Transverse colon (tissue), 4 donors: ENCODE data around the gene WDR72. TPM values are rescaled to one million over a fixed set of nuclear protein-coding genes. Genes with fewer than 3 reads are reported as not detected.

Source experiments
- DNase-seq: peaks from one replicate; pipeline ENCODE4 v3.0.0-alpha.2; 2019
- H3K27ac ChIP-seq, 4 donors: fragments of 200-600 bp; sonication (generic); 2 replicates each; pipeline ENCODE4 v1.5.1; 2016 to 2018; ENCODE audit warnings: inconsistent platforms in 4 of 4
- H3K27me3 ChIP-seq: fragments of 200-600 bp; sonication (generic); 2 replicates; pipeline ENCODE4 v1.5.1; 2017; ENCODE audit warnings: inconsistent platforms
- H3K36me3 ChIP-seq, 4 donors: fragments of 200-600 bp; sonication (generic); 2 replicates each; pipeline ENCODE4 v1.5.1; 2017 to 2019; ENCODE audit warnings: inconsistent platforms in 4 of 4
- H3K4me1 ChIP-seq, 4 donors: fragments of 200-600 bp; sonication (generic); 2 replicates each; pipeline ENCODE4 v1.5.1; 2017 to 2020; ENCODE audit warnings: inconsistent platforms in 4 of 4
- H3K4me3 ChIP-seq, 4 donors: fragments of 200-600 bp; sonication (generic); 1 replicate in 1 of 4; 2 replicates in 3 of 4; pipeline versions ENCODE4 v1.5.1 to v1.6.1; 2017 to 2019; ENCODE audit warnings: inconsistent platforms in 4 of 4
- H3K9me3 ChIP-seq, 2 donors: fragments of 200-600 bp; sonication (generic); 2 replicates each; pipeline ENCODE4 v1.5.1; 2017 to 2019; ENCODE audit warnings: inconsistent platforms in 2 of 2
- CTCF ChIP-seq, 5 experiments: fragments of 200-600 bp in 3 of 5; fragments of 450-650 bp in 2 of 5; sonication (generic) in 3 of 5; IDR thresholded peaks; 1 replicate in 2 of 5; 2 replicates in 3 of 5; pipeline ENCODE4 v1.5.1; 2016 to 2017; ENCODE audit warnings: antibody characterized with exemption in 5 of 5, inconsistent platforms in 3 of 5, mild to moderate bottlenecking in 2 of 5, moderate library complexity in 1 of 5
- EP300 ChIP-seq: sonication (generic); formaldehyde crosslinking; IDR thresholded peaks from one replicate; pipeline ENCODE4 v1.6.1; 2017; ENCODE audit warnings: antibody characterized with exemption, low read depth
- POLR2A ChIP-seq: fragments of 450-650 bp; IDR thresholded peaks from one replicate; pipeline ENCODE4 v1.6.1; 2016; ENCODE audit warnings: antibody characterized with exemption, mild to moderate bottlenecking, moderate library complexity
- POLR2AphosphoS5 ChIP-seq, 3 donors: sonication (generic); formaldehyde crosslinking; IDR thresholded peaks; one replicate each; pipeline ENCODE4 v1.6.1; 2016; ENCODE audit warnings: antibody characterized with exemption in 3 of 3
- WGBS, 2 donors: methylation state at CpG; one replicate each; pipeline ENCODE4 v1.1.5; 2018; ENCODE audit warnings: low coverage in 1 of 2; 5-methylcytosine and 5-hydroxymethylcytosine counted together
- in situ Hi-C, 4 donors: fragments of 200-750 bp; cut with MboI; loops; one replicate each; pipeline versions ENCODE4 v1.15.0 to v1.15.1; 2017; ENCODE audit warnings: low sequenced_read_pairs in 3 of 4, low pct_ligation_motif_present in 1 of 4, low pct_unique_long_range_greater_than_20kb in 1 of 4
- intact Hi-C: fragments of 100-400 bp; cut with DNase I; formaldehyde crosslinking; loops from one replicate; pipeline ENCODE4 v1.15.1; 2023; ENCODE audit warnings: low total_unique reads
- total RNA-seq, 4 donors: library from RNA; depleted of rRNA; stranded (reverse); fragments of >200 nt; gene quantifications; one replicate each; pipeline ENCODE4 v1.1.0, GENCODE V29; 2016

Gene WDR72
- total RNA-seq, 4 donors from 2014 or later: 0.14 to 0.16 TPM; not detected in 2

- WGBS, 2 donors: 55 to 62% methylated on average over 3 to 5 of the region's 5 CpGs
- H3K27me3 ChIP-seq: no peaks in the 10 kb centered on the region
- H3K4me1 ChIP-seq: no peaks in the 10 kb centered on the region
- H3K36me3 ChIP-seq: no peaks in the 10 kb centered on the region
- no peaks in the 10 kb centered on the region for H3K9me3 ChIP-seq
- intact Hi-C loops: no loop called here
- DNase-seq: no peak
- no peak overlapping the region for H3K27ac ChIP-seq
- no peak overlapping the region for H3K4me3 ChIP-seq
- in situ Hi-C loops: no loop called here
- no peak for TF ChIP-seq EP300
- no peak for TF ChIP-seq POLR2AphosphoS5 (IDR thresholded peaks at IDR 0.05)
- no peak for TF ChIP-seq POLR2A
- TF ChIP-seq CTCF (IDR thresholded peaks at IDR 0.05): no peak
These were observed 78.4 kb downstream of the WDR72 start for GRCh38 chr15:53681056-53681455.

- no peak overlapping the region for H3K4me3 ChIP-seq
- no peaks in the 10 kb centered on the region for H3K27me3 ChIP-seq
- in situ Hi-C loops (no loop called here), intact Hi-C loops (no loop called here)
- H3K4me1 ChIP-seq: no peaks in the 10 kb centered on the region
- TF ChIP-seq EP300 (no peak), CTCF (IDR thresholded peaks at IDR 0.05) (no peak), POLR2AphosphoS5 (IDR thresholded peaks at IDR 0.05) (no peak), POLR2A (no peak)
- H3K9me3 ChIP-seq: no peaks in the 10 kb centered on the region
- no peaks in the 10 kb centered on the region for H3K36me3 ChIP-seq
- no peak for DNase-seq
- H3K27ac ChIP-seq: no peak overlapping the region
These were observed 83.6 kb downstream of the WDR72 start for GRCh38 chr15:53675832-53676231.

GRCh38 chr15:53671545-53671944 lies 87.9 kb downstream of the WDR72 start:
- intact Hi-C loops: no loop called here

GRCh38 chr15:53670701-53671100 lies 88.8 kb downstream of the WDR72 start:
- no peaks in the 10 kb centered on the region for H3K4me1 ChIP-seq
- DNase-seq: no peak
- no peak overlapping the region for H3K27ac ChIP-seq
- in situ Hi-C loops (no loop called here), intact Hi-C loops (no loop called here)
- no peak overlapping the region for H3K4me3 ChIP-seq
- no peaks in the 10 kb centered on the region for H3K9me3 ChIP-seq
- TF ChIP-seq POLR2A (no peak), CTCF (IDR thresholded peaks at IDR 0.05) (no peak), POLR2AphosphoS5 (IDR thresholded peaks at IDR 0.05) (no peak), EP300 (no peak)
- WGBS, 2 donors: 78 to 81% methylated on average over 3 of the region's 3 CpGs
- H3K36me3 ChIP-seq: no peaks in the 10 kb centered on the region
- H3K27me3 ChIP-seq: no peaks in the 10 kb centered on the region

More at GRCh38 chr15:53671545-53671944, 87.9 kb downstream of the WDR72 start:
- Histone ChIP-seq H3K27me3 (no peaks in the 10 kb centered on the region), H3K9me3 (no peaks in the 10 kb centered on the region), H3K36me3 (no peaks in the 10 kb centered on the region), H3K4me3 (no peak overlapping the region), H3K4me1 (no peaks in the 10 kb centered on the region), H3K27ac (no peak overlapping the region)
- 66% methylated on average over 4 of the region's 4 CpGs; no CpG with 5 or more reads in 1 of the 2 donors for WGBS, 2 donors
- no peak for TF ChIP-seq CTCF (IDR thresholded peaks at IDR 0.05)
- TF ChIP-seq POLR2AphosphoS5 (IDR thresholded peaks at IDR 0.05): no peak
- TF ChIP-seq EP300: no peak
- TF ChIP-seq POLR2A: no peak
- in situ Hi-C loops: no loop called here
- DNase-seq: no peak
